HG03066 (cell line): ENCODE measurements around the gene SLC10A1.

Experiments
- ATAC-seq: cut with Tn5 transposase; IDR thresholded peaks from one replicate; pipeline ENCODE4 v1.9.1; 2021; ENCODE audit warnings: low read depth; ENCODE audit not compliant: unreplicated experiment

SLC10A1 gene

GRCh38 chr14:69811227-69811867, 14.3 kb upstream of the SLC10A1 start:
- ATAC-seq, result no peak

- no peak for ATAC-seq
These were observed 12.1 kb upstream of the SLC10A1 start for GRCh38 chr14:69808919-69809808.

- no peak for ATAC-seq
These were observed 10.2 kb upstream of the SLC10A1 start for GRCh38 chr14:69807192-69807591.

- ATAC-seq, result no peak
These were observed 7.9 kb upstream of the SLC10A1 start for GRCh38 chr14:69804902-69805301.

- no peak for ATAC-seq
These were observed 6.7 kb upstream of the SLC10A1 start for GRCh38 chr14:69803753-69804152.

GRCh38 chr14:69798339-69798735, 1.3 kb upstream of the SLC10A1 start:
- ATAC-seq, result no peak

GRCh38 chr14:69797573-69798338, 715 bp upstream of the SLC10A1 start:
- ATAC-seq, result no peak

- ATAC-seq, result no peak
These were observed 1.4 kb downstream of the SLC10A1 start for GRCh38 chr14:69795691-69796090.

GRCh38 chr14:69794791-69795190, 2.2 kb downstream of the SLC10A1 start:
- ATAC-seq, result no peak

GRCh38 chr14:69792887-69793421, 4.1 kb downstream of the SLC10A1 start:
- ATAC-seq, result no peak

GRCh38 chr14:69789118-69789640, 7.9 kb downstream of the SLC10A1 start:
- ATAC-seq, result no peak

- no peak for ATAC-seq
These were observed 10.4 kb downstream of the SLC10A1 start for GRCh38 chr14:69786603-69787002.

GRCh38 chr14:69784942-69785341, 12.1 kb downstream of the SLC10A1 start:
- no peak for ATAC-seq

- ATAC-seq, result no peak
These were observed 16.1 kb downstream of the SLC10A1 start for GRCh38 chr14:69780952-69781351.

- ATAC-seq, result no peak
These were observed 16.9 kb downstream of the SLC10A1 start for GRCh38 chr14:69780092-69780491.

- no peak for ATAC-seq
These were observed 18.0 kb downstream of the SLC10A1 start for GRCh38 chr14:69779088-69779487.

- ATAC-seq, result no peak
These were observed 20.1 kb downstream of the SLC10A1 start for GRCh38 chr14:69776875-69777453.

- no peak for ATAC-seq
These were observed 22.0 kb downstream of the SLC10A1 start for GRCh38 chr14:69775012-69775411.

- ATAC-seq, result no peak
These were observed 23.3 kb downstream of the SLC10A1 start for GRCh38 chr14:69773571-69774276.
